ENCODE measurements around the gene LHPP.
A peak's percentile ranks its signal among the peaks of the same experiment; 100 is the strongest.

Gene LHPP

DNA sequence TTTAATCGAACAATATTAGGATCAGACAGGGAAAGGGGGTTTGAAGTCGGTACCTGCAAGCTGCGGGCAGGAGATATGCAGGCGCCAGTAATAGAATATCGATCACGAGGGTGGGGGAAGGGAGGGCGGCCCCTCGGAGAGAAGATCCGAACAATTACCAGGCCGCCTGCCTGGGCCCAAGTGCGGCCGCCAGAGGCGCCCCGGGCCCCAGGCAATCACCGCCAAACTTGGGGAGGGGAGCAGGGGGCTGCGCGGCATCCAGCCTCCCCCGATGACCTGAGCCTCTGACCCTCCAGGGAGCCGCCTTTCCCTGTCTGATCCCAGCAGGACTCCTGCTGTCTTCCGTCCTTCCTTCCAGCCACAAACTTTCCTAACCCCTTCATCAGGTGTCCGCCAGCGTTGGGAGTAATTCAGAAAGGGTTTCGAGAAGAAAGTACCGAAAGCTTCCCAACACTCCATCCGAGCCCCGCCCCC, 12.9 kb upstream of the LHPP start:
- DNase-seq = no peak

DNA sequence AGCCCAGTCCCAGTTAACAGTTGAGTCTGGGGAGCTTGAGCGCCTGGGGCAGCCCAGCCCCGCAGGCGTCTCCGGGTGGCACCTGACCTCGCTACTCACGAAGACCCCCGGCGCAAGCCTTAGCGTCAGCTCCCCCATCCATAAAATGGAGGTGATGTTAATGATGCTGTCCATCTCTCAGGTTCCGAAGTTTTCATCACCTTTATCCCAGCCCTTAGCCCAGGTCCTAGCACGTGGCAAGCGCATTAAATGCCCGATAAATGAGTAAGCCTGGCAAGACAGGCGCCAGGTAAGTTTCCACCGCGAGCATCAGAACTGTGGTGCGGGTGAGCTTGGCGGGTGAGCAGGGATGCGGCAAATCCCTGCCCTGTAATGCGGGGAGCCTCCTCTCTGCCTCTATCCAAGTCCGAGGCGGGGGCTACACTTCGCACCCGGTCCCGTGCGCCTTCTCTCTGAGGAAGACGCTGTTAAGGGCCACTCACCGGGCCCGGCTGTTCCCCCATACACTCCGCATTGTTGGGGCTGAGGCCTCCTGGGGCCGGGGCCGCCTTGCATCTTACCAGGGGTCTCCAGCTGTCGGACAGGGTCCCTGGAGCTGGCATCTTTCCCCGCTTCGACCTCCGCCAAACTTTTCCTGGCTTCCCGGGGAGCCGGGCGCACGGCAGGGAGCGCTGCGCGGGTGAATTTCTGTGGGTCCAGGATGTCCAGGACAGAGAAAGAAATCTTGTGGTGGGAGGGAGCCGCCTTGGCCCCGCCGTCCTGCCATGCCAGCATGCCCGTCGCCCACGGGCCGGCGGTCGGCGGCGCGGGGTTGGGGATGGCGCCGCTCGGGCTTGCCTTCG, 12.2 kb upstream of the LHPP start:
- no peak for DNase-seq

DNA sequence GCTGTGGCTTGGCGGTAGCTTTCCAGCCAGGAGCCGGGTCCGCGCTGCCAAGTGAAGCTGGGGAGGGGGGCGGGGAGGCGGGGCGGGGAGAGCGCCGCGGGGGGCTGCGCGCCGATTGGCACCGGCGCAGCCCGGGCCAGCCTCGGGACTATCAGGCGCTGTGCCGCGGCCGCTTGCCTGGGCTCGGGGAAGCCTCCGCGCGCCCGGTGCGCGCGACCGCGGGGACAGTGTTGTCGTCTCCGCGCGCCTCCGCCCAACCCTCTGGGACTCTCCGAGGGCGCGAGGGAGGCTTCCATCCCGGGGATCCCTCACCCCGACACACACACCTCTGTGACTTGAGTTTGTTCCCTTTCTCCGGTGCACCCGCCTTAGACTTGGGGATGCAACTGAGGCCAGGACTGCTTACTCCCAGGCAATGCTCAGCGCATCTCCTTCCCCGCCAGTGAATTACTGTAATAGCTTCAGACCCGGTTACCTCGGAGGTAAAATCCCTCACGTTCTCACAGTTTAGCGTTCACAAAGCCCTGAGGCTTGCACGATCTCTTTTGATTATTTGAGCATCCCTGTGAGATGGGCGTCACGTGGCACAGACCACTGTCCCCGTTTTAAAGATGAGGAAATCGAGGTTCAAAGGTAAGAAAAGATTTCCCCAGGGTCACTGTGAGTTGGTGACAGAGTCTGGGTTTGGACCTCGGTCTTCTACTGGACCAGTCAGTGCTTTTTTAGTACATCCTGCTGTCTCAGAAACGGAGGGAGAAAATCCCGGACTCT, 11.4 kb upstream of the LHPP start, which contains the start of gene NKX1-2:
Gene NKX1-2, minus strand, starts transcription at position 24 of the 771 bp plus-strand sequence. CDS start 92 bp downstream, outside the sequence.
- peak; percentile 60 for DNase-seq

DNA sequence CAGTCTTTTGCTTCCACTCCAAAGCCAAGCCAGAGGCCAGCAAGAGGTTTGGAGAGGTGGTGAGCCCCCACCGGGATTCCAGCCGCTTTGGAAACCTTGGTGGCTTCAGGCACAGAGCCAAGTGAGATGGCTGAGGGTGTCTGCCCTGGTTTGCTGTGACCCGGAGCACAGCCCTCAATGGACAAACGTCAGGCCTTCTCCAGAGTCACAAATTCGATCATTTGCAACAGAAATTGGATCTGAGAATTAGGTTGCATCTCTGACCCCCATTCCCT, 10.9 kb upstream of the LHPP start:
- DNase-seq = no peak

DNA sequence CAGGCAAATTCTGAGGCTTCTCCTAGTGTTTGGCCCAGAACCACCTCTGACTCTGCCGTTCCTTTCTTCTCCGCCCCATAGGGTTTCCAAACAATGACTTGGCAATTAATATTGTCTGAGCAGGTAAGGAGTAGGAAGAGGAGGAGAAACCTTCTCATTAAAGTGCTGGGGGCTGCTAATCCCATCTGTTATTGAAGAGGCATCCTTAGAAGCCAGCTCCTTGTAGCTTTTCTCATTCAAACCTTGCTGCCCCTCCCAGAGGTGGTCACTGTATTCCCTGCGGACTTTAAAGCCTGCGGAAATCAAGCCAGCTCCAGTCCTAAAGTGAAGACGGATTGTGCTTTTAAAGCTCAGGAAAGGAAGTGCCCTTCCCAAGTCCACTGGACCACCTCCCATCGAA, 10.3 kb upstream of the LHPP start:
- DNase-seq = no peak

DNA sequence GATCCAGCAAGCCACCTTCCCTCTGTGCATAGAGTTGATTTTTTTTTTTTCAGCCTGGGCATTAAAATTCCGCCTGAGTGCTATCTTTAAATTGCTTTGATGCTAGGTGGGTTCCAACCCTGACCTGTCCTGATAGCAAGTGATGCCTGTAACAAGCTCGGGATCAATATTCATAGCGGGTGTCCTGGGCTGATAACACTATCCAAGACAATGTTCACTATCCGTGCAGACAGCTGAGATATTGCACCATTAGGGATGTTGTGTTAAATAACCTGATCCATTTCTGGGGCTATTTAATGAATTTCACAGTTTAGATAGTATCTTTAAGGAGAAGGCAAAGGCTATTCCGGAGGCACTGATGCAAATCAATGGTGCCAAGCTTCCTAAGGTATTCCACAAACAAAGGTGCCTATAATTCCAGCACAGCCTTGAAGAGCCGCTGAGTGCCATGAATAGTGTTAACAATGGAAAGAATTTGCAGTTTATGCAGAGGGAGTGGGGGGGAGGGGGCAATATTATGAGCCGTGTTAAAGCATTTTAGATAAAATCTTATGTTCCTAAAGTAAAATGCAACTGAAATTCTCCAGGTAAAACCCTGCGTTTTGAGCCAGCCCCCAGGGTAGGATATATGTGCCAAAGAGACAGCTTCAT, 7.5 kb upstream of the LHPP start:
- DNase-seq = no peak

DNA sequence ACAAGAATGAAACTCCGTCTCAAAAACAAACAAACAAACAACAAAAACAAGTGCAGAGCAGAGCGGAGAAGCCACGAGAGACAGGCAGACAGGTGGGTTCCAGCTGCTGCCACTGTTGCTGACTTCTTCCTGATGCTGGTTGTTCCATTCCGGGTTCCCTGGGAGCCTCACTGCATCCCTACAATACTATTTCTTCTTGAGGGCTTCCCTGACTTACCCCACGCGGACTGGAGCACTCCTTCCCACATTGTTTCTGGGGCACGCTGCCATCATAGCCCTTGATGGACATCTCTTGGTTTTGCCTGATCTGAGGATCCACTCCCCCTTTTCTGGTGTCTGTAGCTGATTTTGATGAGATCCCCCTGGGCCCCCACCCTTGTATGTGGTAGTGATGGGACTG, 6.2 kb upstream of the LHPP start:
- DNase-seq = no peak

DNA sequence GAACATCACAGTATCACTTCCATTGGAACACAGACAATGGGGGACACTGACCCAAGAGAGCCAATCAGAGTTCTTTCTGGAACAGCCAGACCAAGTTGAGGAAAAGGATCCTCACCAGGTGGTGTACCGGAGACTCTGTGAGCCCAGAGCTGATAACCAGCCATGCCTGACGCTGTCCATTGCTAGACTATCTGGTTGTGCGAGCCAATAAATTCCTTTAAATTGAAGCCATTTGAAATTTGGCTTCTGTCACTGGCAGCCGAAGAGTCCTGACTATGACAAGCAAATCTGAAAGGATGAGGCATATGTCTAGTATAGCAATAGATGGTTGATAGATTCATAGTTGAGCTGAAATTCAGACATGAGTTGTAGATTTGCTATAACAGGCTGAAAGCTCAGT, 3.1 kb upstream of the LHPP start:
- DNase-seq = no peak

DNA sequence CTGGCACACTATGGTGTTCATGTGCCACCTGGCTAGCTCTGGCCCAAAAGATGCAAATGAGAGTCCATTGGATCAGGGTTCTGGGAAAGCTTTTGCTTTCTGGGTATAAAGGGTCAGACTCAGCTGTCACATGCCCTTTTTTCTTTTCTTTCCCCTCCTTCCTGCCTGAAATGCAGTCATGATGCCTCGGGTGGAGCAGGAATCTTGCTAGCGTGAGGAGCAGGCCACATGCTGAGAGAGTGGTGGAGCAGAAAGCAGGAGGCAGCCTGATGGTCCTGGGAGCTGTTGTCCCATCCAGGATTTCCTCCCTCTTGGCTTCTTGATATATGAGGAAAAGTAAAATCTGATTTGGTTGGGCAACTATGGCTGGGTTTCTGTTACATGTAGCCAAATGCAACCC, 2.7 kb upstream of the LHPP start:
- no peak for DNase-seq

DNA sequence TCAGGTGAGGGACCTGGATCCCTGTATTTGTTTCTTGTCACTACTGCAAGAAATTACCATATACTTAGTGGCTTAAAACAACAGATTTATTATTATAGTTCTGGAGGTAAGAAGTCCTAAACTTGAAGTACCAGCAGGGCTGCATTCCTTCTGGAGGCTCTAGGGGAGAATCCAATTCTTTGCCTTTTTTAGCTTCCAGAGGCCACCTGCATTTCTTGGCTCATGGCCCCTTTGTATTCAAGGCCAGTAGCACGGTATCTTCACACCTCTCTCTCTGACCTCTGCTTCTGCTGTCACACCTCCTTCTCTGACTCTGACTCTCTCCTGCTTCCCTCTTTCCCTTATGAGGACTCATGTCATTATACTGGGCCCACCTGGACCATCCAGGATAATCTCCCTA, 2.2 kb upstream of the LHPP start:
- no peak for DNase-seq

DNA sequence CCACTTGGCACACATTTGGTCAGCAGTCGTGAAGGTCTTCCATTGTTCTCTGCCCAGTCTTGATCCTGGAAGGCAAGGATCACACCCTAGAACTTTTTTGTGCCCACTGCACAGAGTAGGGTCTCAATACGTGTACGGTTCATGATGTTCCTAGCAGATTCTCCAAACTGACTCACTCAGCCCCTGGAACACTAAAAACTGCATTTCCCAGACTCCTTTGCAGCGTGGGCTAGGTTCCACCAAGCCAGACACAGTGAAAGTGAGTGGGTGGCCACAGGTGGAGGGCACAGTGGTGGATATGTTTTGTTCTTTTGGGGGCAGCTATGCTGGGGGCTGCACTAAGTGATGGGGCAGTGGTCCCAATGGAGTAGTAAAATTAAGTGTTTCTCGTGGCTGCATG, 1.5 kb upstream of the LHPP start:
- no peak for DNase-seq

DNA sequence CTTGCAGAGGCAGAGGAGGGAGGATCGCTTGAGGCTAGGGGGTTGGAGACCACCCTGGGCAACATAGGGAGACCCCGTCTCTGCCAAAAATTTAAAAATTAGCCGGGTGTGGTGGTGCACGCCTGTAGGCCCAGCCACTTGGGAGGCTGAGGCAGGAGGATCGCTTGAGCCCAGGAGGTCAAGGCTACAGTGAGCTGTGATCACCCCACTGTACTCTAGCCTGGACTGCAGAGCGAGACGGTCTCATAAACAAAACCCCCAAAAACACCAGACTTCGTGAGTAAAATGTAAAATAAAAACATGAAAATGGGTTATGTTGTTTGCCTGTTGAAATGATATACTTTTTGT, 699 bp downstream of the LHPP start:
- no peak for DNase-seq

DNA sequence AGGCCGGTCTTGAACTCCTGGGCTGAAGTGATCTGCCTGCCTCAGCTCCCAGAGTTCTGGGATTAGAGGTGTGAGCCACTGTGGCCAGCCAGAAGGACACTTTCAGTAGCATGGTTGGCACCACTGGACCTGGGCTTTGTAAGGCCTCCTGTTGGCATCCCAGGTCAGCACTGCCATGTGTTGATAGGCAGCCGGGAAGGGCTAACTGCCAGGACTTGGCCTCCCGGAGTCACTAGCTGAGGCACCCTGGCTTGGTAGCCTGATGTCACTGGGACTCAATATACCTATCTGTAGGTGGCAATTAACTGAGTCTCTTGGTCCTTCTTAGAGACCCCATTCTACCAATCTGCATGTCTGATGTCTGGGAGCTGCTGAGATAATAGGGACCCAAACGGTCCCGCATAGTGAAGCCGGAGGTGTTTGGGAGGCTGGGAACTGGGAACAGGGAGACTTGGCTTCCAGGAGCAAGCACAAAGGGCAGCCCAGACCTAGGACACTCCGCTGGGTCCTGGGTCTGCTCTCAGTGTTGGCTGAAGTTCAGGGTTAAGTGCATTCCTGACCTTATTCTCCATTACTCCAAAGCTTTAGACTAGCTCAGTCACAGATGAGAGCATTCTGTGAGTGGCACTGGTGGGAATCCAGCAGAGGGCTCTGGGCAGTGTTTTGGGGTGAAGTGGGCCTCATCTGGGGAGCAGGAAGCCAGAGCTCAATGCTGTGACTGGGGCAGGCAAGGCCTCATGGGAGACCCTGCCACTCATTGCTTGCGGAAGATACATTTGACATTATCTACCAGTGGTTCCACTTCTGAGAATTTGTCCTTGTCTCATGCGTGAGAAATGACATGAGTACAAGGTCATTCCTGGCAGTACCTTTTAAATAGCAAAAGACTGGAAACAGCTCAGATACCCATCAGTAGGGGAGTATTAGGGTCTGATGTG, 2.7 kb downstream of the LHPP start:
- no peak for DNase-seq

DNA sequence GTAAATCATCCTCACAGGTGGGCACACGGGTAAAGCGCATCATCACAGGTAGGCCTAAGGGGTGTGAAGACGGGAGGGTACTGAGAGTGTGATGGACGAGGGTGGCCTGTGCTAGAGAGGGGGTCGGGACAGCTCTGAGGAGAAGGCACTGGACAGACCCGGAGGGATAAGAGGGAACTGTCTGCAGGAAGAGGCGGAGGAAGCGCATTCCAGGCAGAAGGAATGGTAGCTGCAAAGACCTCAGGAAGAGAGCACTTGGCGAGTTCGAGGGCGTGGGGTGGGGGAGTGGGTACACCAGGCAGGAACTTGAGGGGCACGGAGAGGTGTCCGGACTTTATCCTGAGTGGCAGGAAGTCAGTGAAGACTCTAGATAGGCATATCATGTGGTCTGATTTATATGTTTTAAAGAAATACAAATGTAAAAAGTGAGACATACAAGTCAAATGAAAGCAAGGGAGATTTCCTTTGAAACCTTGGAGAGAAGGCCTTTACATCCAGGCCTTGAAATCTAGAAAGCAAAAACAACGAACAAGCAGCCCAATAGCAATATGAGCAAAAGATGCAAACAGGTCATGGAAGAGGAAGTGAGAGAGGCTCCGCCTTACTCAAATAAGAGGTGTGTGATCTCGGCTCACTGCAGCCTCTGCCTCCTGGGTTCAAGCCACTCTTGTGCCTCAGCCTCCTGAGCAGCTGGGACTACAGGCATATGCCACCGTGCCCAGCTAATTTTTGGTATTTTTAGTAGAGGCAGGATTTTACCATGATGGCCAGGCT, 3.6 kb downstream of the LHPP start:
- DNase-seq = no peak

DNA sequence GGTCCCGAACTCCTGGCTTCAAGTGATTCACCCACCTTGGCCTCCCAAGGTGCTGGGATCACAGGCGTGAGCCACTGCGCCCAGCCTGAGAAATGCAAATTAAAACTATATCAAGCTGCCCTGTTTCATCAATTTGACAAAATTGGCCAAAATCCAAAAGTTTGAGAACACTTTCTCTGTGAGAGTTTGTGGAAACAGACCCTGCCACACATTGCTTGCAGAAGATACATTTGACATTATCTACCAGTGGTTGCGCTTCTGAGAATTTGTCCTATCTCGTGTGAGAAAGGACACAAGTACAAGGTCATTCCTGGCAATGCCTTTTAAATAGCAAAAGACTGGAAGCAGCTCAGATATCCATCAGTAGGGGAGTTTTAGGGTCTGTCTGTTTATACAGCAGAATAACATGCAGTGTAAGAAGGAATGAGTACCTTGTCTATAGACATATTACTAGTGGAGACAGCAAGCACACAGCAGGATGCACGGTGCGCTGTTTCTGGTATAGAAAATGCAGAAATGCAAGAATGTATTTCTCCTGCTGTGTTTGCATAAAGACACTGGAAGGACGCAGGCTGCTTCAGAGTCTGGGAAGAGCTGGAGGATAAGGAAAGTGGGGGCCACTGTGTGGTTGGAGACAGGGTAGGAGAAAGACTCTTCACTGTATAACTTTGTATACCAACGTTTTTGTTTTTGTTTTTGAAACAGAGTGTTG, 4.3 kb downstream of the LHPP start:
- DNase-seq = no peak

DNA sequence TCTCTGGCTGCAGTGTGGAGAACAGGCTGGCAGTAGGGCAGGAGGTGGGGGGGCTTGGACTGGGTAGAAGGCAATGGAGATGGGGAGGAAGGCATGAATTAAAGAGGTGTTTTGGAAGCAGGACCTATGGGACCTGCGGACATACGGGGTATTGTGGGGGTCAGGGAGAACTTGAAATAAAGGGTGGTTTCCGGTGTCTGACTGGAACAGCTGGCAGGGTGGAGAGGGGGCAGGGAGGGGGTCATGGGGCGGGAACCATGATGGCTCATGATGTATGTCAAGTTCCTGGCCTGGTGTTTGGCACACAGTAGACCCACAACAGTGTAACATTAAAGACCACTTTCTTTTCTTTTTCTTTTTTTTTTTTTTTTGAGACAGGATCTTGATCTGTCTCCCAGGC, 5.5 kb downstream of the LHPP start:
- DNase-seq = no peak

DNA sequence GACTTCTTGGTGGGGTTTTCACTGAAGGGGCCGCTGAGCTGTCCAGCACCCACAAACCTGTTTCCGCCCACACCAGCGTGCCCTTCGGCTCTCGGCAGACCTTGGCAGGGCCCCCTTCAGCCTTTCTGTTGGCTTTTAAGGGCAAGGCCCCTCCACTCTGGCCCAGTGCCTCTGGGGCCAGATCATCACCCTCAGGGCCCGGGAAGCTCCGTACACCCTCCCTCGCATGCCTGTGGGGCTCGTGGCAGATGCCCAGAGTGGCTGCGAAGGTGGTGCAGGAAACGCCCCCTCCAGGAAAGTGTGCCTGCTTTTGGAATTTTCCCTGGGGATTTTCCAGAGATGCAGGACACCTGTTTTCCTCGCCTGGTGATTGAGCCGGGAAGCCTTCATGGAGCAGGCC, 7.0 kb downstream of the LHPP start:
- no peak for DNase-seq

DNA sequence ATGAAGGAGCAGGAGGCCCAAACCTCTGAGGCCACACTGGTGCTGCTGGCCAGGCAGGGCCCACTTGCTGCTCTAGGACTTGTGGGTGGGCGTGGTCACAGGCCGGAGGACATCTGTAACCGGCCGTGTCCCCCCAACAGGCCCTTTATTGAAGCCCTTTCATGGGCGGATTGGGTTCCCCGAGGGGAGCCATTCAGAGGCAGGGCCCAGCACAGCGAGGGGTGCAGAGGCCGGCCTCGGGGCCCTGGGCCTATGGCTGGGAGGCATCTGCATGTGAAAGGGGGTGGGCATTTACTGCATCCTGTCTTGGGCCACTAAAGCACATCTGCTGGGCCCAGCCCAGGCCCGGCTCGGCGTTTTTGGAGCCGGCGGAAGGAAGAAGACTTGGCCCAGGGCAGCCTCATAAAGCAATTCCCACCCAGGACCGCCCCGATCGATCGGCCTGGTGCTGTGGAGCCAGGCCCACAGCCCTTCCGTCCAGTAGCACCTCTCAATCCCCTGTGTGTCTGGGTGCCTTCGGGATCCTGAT, 8.4 kb downstream of the LHPP start:
- no peak for DNase-seq

DNA sequence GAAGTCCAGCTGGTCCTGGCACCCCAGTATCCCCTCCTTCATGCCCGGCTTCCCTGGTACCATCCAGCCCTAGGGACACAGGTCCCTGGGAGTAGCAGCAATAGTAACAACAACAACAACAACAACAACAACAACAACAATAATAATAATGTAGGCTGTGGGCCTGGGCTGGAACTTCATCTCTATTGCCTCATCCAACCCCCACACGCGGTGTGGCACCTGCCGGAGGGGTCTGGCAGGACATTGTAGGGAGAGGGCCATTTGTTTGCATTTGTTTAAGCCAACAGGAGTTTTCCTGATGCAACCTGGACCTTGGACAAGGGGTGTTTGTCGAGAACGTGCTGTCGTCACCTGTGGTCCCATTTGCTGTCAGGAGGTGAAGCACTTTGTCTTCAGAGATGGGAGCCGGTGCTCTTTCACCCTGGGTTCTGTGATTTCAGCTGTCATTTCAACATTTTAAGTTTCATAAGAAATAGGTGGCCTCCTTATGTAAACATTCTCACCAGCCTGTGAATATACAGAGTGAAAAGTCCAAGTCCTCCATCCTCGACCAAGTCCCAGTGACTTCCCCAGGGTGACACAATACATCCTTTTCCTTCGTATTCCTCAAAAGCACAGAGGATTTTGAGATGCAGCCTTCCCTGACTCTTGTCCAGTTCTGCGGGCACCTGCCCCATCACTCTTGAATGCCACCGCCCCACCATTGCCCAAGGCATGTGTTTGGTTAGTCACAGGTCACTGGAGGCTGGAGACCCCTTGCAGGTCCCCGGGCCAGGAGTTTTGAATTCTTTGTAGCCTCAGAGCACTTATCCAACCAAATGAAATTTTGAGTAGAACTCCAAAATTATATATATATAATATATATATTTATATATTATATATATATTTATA, 9.2 kb downstream of the LHPP start:
- no peak for DNase-seq

DNA sequence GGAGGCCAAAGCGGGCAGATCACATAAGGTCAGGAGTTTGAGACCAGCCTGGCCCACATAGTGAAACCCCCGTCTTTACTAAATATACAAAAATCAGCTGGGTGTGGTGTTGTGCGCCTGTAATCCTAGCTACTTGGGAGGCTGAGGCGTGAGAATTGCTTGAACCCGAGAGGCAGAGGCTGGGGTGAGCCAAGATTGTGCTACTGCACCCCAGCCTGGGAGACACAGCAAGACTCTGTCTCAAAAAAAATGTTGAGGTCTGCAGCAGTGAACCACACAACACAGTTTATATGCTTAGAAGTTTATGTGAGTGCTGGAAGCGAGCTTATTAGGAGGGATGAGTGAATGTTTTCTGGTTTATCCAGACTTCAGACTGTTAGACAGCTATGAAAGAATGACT, 10.4 kb downstream of the LHPP start:
- DNase-seq = no peak
